T-helper 2 cell treated with Interferon-gamma antibody and Interleukin-4, amounts not matched to agents 100 ng/mL and 5 ng/mL, for 36 hours (primary cell): ENCODE measurements around the gene ZNF586. TPM values are rescaled to one million over a fixed set of nuclear protein-coding genes. Genes with fewer than 3 reads are reported as not detected.
"Not testable (repeated sequence)": the region's sequence is repeated elsewhere in the genome, so short reads cannot be mapped to it uniquely, and the experiment has no call there.

Source experiments
- intact Hi-C: fragments of 100-400 bp; cut with micrococcal nuclease; formaldehyde crosslinking; loops from one replicate; pipeline ENCODE4 v1.15.1; 2023
- total RNA-seq: library from RNA; stranded (reverse); gene quantifications from 2 replicates; pipeline ENCODE4 v1.2.3, GENCODE V29; 2022

ZNF586 gene
- total RNA-seq, 1 donor from 2014 or later, result 16.8 TPM

DNA sequence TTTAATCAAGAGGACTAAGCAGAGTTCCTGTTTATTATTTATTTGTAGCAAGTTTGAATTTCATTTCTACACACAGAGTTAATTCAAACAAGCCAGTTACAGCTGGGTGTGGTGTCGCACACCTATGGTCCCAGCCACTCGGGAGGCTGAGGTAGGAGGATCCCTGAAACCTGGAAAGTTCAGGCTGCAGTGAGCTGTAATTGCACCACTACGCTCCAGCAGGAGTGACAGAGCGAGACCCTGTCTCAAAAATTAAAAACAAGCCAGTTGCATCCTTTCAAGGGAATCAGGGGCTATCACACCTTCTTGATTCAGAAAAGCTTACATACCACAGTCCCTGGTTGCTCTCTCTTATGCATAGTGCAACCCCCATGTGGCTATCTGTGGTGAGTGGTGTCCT is 19.8 kb downstream of the ZNF586 start:
- intact Hi-C loops, result no loop called here

DNA sequence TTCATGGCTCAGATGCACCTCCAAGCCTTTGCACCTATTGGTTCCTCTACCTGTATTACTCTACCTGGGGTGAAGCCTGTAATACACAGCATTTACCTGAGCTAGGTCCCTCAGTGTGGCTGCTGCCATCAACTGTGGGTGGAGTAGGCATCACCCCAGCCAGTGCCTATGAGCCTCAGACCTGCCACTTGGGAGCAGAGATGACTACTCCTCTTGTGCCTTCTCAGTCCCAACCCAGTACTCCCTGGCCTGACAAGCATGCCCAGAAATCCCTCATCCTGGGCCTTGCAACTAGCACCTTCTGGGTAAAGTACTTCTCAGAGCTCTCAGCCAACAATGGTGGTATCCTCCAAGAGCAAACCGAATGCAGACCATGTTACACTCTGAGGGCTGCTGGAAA is 27.1 kb downstream of the ZNF586 start:
- intact Hi-C loops, result not testable (repeated sequence)

DNA sequence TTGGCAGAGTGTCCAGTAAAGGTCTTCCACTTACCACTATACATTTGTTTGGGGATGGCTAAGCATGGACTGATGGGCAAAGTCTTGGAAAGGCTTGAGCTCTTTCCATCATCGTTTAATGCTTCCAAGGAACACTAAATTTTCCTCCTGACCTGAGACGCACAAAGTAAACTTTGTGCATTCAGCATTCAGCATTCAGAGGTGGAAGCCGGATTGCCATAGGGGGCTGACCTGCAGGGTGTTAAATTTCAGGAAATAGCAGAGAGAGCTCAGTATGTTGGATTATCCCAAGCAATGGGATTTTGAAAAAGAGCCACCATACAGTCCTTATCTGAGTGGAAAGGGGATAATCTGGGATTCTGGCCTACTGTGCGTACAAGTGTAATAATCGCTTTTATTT is 31.2 kb downstream of the ZNF586 start:
- intact Hi-C loops, result no loop called here

DNA sequence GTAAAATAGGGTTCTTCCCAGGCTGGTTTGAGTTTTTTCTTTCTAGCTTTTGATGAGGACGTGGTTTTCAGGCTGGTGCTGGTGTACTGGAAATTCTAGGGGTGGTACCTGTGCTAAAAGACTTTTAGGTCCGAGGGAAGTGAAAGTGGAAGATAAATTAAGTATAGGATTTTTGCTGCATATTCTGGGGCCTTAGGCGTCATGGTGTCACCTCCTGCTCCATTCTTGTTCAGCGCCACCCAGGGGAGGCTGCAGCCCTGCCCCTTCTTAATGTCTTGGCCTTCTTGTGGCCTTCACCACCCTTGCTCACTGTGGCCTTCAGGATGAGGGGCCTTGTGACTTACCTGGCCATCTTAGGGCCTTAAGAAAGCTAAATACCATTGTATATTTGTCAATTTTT is 32.8 kb downstream of the ZNF586 start:
- intact Hi-C loops, result no loop called here

DNA sequence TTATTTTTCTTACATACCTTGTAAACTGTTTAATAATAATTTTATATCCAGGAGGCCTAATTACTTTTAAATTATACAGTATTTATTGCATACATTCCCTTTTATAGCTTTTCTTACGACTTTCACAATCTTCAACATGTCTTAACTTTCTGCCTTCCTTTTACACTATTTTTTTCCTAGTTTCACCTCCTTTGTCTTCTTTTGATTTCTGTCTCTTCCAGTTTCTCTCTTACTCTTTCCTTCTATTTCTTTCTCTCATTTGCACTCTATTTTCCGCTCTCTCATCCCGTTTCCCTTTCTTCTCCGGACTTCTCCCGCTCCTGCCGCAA is 33.8 kb downstream of the ZNF586 start:
- intact Hi-C loops, result no loop called here

DNA sequence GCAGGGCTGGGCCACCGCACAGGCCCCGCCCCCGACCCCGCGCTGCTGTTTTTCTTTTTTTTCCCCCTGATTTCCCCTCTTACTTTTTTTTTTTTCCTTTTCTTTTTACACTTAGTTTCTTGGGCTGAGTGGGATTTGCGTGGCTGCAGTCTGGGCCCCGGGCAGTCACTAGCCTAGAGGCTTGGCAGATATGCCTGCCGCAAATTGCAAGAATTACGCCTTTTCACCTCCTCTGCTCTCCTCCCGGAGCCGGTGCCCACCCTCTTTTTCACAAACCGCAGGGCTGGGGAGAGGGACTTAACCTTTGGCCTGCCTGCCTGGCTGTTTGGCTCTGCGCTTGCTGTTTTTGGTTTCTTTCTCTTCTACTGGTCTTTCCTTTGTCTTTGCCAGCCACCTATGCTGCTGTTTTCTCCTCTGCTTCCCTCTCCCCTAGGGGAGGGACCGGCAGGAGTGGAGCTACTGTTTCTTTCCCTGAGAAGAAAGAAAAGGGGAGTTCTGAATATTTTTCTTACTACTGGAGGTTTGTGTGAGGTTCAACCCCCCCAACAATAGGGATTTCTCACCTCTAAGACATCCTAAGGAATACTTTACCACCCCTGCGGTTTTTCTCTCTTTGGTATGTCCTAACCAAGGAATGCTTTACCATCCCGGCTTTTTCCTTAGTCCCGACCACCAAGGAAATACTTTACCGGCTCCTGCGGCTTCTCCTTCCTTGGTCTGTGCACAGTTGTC is 34.3 kb downstream of the ZNF586 start:
- intact Hi-C loops, result no loop called here

DNA sequence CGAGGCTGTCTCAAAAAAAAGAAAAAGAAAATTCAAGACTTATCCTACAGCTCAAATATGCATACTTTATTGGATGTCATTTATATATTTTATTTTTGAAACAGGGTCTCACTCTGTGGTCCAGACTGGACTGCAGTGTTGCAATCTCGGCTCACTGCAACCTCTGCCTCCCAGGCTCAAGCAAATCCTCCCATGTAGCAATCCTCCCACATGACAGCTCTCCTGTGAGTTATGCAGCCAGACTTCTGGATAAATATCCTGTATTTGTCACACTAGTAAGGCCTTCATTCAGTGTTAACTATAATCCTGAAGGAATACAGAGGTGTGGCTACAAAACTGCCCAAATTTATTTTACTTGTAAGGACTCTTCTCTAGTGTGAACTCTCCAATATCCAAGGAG is 38.1 kb downstream of the ZNF586 start:
- intact Hi-C loops, result no loop called here

DNA sequence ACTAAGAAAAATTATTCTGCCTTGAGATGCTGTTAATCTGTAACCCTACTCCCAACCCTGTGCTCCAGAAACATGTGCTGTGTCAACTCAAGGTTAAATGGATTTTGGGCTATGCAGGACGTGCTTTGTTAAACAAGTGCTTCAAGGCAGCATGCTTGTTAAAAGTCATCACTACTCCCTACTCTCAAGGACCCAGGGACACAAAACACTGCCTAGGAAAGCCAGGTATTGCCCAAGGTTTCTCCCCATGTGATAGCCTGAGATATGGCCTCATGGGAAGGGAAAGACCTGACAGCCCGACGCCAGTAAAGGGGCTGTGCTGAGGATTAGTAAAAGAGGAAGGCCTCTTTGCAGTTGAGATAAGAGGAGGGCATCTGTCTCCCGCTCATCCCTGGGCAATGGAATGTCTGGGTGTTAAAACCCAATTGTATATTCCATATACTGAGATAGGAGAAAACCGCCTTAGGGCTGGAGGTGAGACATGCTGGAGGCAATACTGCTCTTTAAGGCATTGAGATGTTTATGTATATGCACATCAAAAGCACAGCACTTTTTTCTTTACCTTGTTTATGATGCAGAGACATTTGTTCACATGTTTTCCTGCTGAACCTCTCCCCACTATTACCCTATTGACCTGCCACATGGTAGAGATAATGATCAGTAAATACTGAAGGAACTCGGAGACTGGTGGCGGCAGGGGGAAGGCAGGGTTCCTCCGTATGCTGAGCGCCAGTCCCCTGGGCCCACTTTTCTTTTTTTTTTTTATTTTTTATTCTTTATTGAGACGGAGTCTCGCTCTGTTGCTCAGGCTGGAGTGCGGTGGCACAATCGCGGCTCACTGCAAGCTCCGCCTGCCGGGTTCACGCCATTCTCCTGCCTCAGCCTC is 41.2 kb downstream of the ZNF586 start:
- intact Hi-C loops, result not testable (repeated sequence)

DNA sequence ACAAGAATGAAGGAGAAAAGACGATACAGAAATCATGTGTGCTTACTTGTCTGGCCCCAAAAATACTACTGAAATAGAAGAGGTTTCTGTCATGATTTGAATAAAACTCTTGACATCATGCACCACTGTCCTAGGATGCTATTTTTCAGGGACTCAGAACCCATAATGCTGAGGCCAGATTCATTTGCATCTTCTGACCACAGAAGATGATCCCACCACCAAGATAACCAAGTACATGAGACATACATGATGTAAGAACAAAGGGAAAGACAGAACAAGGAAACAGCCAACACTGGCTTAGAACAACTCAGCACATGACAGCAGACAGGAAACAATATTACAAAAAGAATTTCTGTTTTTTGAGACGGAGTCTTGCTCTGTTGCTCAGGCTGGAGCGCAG is 42.8 kb downstream of the ZNF586 start:
- intact Hi-C loops, result no loop called here

DNA sequence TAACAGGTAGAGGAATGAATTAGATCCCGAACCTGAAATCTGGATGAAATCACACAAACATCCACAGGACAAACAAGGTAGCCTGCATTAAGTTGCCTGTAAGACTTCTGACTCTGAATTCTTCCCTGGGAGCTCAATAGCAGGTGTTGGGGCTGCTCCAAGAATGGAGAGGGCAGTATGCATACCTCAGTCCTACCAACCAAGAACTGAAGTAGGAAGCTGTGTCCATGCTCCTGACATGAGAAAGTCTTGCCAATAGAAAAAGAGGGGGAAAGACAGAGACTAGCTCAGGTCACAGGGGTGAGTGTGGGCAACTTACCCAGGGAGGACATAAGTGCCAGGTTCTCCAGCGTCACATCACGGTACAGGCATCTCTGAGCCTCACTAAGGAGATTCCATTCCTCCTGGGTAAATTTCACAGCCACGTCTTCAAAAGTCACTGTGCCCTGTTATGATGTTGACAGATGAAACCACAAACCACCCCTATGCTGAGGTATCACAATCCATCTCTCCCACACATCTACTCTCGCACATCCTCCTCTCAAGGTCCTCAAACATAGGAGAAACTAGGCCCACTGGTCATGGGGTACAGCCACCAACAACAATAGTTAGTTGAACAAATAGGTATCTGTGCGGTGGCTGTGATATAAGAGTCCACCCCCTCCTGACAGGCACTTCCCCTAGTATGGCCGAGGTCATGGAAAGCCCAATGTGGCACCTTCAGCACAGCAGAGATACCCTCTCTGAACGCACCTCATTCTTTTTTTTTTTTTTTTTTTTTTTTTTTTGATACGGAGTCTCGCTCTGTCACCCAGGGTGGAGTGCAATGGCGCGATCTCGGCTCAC is 43.7 kb downstream of the ZNF586 start:
- intact Hi-C loops, result not testable (repeated sequence)

DNA sequence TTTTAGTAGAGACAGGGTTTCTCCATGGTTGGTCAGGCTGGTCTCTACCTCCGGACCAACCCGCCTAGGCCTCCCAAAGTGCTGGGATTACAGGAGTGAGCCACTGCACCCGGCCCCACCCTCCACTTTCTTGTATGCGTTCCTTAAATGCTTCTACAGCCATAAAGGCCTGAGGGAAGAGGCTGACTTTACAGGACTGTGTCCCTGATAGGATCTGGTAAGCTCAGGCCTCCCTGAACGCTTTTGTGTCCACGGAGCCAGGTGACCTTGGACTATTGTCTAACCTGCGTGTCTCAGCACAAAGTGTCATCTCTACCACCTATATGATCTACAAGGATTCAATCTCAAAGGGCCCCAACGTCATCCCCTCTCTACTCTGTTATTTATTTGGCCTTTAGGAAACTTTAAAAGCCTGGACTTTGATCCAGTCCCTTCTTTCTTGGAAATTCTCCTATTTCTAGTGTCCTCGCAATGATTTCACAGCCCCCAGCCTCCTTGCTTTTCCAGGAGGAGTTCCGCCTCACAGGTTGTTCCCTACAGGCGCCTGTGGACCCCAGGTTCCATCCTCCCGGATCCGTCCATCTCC is 44.5 kb downstream of the ZNF586 start:
- intact Hi-C loops, result loop anchor here (1.0 to 2.0 kb wide), 3 partner anchors 35 to 67 kb away; partner anchors contain the start of genes ZNF586, ZNF587 and ZNF776

DNA sequence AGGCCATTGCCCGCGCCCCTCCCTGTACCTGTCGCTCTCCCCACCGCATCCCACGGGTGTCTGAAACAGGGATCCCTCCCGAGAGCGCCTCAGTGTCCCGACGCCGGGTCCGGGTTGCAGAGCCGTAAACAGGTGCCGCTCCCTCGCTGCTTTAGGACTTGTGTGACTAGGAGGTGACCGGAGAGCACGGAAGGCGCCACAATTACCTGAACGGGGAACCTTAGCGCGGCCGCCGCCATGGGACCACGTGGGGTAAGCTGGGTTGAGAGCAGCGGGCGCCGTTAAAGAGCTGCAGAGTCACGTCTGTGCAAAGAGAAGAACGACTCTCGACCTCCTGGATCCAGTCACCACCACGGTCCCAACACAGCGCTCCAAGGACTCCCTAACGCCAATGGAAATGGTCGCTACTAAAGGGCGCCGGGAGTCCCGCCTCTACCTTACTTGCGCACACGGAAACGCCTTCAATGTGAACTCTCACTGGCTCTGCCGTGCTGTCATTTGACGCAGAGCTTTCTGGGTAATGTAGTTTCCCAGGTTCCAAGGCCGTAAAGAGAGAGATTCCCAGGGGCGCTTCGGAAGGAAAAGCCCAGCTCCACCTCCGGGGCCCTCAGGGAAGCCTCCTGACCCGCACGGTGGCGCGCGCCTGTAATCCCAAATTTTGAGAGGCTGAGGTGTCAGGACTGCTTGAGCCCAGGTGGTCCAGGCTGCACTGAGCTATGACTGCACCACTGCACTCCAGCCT is 45.2 kb downstream of the ZNF586 start, which contains the start of gene ZNF552:
TSS of gene ZNF552 (minus strand) at position 409 of the 742 bp plus-strand sequence. CDS start at position 239, 170 bp downstream.
- intact Hi-C loops, result loop anchor here (1.0 to 2.0 kb wide), 3 partner anchors 35 to 68 kb away; partner anchors contain the start of genes ZNF586, ZNF587 and ZNF776

DNA sequence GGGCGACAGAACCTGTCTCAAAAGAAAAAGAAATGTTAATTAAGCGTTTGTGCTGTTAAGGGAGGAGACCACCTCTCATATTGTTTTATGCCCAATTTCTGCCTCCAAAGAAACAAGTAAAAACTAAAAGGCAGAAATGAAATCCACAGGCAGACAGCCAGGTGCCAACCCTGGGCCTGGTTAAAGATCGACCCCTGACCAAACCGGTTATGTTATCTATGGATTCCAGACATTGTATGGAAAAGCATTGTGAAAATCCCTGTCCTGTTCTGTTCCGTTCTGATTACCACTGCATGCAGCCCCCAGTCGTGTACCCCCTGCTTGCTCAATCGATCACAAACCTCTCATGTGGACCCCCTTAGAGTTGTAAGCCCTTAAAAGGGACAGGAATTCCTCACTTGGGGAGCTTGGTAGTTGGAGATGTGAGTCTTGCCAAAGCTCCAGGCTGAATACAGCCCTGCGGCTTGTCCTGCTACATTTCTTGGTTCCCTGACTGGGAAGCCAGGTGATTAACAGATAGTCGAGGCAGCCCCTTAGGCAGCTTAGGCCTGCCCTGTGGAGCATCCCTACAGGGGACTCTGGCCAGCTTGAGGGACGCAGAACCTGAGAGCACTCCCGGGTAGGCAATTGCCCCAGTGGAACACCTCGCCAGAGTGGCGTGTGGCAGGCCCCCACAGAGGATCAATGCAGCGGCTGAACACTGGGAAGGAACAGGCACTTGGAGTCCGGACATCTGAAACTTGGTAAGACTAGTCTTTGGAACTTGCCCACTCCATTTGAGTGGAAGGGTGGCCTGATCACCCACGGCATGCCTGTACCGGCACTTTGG is 46.0 kb downstream of the ZNF586 start:
- intact Hi-C loops, result loop anchor here (2.0 kb wide), 1 partner anchor 69 kb away; the partner anchor contains the start of gene ZNF776

DNA sequence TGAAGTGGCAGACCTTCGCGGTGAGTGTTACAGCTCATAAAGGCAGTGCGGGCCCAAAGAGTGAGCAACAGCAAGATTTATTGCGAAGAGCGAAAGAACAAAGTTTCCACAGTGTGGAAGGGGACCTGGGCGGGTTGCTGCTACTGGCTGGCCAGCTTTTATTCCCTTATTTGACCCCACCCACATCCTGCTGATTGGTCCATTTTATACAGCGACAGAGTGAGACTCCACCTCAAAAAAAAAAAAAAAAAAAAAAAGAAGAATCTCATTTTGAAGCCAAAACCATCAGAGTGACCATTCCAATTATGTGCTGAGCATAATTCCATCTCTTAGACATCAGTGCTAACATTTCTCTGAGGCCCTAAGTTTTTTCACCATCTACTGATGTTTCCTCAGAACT is 47.2 kb downstream of the ZNF586 start:
- intact Hi-C loops, result no loop called here

DNA sequence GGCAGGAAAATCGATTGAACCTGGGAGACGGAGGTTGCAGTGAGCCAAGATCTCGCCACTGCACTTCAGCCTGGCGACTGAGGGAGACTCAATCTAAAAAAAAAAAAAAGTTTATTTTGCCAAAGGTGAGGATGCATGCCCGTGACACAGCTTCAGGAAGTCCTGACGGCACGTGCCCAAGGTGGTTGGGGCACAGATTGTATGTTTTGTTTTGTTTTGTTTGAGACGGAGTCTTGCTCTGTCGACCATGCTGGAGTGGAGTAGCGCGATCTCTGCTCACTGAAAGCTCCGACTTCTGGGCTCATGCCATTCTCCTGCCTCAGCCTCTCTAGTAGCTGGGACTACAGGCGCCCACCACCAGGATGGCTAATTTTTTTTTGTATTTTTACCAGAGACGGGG is 48.5 kb downstream of the ZNF586 start:
- intact Hi-C loops, result no loop called here

DNA sequence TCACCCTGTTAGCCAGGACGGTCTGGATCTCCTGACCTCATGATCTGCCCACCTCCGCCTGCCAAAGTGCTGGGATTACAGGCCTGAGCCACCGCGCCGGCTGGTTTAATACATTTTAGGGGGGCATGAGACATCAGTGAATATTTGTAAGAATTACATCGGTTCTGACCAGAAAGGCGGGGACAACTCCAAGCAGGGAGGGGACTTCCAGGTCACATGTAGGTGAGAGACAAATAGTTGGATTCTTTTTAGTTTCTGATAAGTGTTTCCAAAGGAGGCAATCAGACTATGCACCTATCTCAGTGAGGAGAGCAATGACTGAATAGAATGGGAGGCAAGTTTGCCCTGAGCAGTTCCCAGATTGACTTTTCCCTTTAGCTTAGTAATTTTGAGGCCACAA is 48.9 kb downstream of the ZNF586 start:
- intact Hi-C loops, result no loop called here

DNA sequence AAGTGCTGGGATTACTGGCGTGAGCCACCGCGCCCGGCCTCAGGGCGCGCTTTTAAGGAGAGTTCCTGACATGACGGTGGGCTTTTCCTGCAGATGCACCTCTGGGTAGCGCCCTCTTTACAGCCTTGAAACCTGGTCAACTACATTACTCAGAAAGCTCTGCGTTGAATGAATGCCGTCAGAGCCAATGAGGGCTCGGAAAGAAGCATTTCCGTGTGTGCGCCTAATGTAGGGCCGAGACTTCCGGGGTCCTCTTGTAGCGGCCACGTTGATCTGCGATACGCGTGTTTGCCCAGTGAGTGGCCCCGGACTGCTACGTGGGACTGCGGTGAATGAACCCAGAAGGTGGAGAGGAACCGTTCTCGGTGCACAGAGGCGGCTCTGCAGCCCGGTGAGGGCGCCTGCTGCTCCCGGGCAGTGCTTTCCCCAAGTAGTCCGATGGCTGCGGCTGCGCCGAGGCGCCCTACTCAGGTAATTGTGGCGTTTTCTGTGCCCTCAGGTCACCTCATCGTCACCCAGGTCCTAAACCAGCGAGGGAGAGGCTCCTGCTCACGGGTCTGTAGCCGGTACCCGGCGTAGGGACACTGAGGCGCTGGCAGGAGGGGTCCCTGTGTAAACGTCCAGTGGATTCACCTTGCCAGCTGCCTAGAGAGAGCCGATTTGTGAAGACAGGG is 50.1 kb downstream of the ZNF586 start:
- intact Hi-C loops, result loop anchor here (1.0 kb wide), 2 partner anchors 97 to 456 kb away; partner anchors contain the start of genes TRAPPC2B, ZNF417 and ZNF547

DNA sequence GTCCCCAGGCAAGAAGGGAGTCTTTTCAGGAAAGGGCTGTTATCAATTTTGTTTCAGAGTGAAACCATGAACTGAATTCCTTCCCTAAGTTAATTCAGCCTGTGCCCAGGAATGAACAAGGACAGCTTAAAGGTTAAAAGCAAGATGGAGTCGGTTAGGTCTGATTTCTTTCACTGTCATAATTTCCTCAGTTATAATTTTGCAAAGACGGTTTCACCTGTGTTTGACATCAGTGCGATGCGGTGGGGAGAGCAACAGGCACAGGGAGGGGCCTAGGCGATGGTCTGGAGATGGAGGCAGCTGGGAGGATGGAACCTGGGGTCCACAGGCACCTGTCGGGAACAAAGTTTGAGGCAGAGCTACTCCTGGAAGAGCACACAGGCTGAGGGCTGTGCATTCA is 51.1 kb downstream of the ZNF586 start:
- intact Hi-C loops, result no loop called here

DNA sequence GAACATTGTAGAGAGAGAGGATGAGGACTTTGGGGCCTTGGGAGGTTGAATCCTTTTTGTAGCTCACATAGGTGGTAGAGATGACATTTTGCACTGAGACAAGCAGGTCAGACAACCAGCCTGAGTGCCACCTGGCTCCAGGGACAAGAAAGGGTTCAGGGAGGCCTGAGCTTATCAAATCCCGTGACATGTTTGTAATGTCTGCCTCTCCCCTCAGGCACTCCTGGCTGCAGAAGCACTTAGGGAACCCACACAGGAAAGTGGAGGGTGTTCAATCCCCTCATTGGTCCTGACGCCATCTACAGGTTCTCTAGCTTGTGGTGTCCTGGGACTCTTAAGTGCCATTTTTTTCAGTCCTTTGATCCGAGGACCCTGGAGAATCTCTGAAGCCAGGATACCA is 51.6 kb downstream of the ZNF586 start:
- intact Hi-C loops, result not testable (repeated sequence)
